Fibroblast of upper back skin (primary cell): ENCODE data around the gene RABEP2.
"Not testable (repeated sequence)": the region's sequence is repeated elsewhere in the genome, so short reads cannot be mapped to it uniquely, and the experiment has no call there.

Experiments
- DNase-seq: peaks from one replicate; pipeline ENCODE4 v3.0.0-alpha.2; 2013

Gene RABEP2

DNA sequence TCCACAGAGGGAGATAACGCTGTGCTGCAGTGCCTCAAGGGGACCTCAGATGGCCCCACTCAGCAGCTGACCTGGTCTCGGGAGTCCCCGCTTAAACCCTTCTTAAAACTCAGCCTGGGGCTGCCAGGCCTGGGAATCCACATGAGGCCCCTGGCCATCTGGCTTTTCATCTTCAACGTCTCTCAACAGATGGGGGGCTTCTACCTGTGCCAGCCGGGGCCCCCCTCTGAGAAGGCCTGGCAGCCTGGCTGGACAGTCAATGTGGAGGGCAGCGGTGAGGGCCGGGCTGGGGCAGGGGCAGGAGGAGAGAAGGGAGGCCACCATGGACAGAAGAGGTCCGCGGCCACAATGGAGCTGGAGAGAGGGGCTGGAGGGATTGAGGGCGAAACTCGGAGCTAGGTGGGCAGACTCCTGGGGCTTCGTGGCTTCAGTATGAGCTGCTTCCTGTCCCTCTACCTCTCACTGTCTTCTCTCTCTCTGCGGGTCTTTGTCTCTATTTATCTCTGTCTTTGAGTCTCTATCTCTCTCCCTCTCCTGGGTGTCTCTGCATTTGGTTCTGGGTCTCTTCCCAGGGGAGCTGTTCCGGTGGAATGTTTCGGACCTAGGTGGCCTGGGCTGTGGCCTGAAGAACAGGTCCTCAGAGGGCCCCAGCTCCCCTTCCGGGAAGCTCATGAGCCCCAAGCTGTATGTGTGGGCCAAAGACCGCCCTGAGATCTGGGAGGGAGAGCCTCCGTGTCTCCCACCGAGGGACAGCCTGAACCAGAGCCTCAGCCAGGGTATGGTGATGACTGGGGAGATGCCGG is 7.5 kb upstream of the RABEP2 start:
- no peak for DNase-seq

DNA sequence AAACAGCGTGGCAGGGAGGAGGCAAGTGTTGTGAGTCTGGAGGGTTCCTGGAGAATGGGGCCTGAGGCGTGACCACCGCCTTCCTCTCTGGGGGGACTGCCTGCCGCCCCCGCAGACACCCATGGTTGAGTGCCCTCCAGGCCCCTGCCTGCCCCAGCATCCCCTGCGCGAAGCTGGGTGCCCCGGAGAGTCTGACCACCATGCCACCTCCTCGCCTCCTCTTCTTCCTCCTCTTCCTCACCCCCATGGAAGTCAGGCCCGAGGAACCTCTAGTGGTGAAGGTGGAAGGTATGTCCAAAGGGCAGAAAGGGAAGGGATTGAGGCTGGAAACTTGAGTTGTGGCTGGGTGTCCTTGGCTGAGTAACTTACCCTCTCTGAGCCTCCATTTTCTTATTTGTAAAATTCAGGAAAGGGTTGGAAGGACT is 6.8 kb upstream of the RABEP2 start, which contains the start of gene CD19:
CD19 (plus strand) TSS at position 171 of the 425 bp plus-strand sequence; CDS start at position 201, 30 bp downstream.
- DNase-seq, result no peak

DNA sequence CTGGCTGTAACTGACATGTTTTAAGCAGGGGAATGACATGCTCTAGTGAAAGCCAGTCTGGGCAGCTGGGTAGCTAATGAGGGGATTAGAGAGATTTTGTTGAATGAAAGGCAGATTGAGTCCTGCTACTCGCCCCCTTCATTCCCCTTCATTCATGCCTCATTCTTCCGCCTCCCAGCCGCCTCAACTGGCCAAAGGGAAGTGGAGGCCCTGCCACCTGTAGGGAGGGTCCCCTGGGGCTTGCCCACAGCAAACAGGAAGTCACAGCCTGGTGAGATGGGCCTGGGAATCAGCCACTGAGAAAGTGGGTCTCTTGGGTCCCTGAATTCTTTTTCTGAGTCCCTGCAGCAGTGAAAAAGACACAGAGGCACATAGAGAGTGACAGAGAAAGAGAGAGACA is 5.6 kb upstream of the RABEP2 start:
- DNase-seq, result no peak

DNA sequence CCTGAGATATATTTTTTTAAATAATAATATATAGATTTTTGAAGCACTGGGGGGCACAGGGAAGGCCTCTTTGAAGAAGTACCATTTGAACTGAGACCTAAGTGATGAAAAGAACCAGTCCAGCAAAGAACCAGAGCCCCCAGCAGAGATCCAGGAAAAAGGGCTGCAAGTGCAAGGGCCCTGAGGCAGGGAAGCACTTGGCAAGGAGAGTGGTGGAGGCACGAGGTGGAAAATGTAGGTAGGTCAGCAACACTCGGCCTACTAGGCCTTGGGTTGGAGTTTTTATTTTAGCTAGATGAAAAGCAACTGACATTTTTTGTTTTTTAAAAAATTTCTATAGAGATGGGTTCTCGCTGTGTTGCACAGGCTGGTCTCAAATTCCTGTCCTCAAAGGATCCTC is 5.2 kb upstream of the RABEP2 start:
- no peak for DNase-seq

DNA sequence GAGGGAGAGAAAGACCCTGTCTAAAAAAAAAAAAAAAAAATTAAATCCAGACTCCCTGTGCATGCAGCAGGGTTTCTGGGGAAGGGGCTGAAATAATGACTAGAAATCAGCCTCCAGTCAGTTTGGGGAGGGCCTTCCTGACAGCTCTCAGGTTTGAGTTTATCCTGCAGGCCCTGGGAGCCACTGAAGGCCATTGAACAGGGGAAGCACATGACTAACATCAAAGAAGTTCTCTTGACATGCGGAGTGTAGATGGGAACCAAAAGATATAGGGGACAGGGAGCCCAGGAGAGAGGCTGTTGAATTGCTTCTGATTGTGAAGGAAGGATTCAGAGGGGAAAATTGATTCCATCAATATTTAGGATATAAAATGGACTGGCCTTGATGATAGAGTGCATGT is 2.8 kb upstream of the RABEP2 start:
- no peak for DNase-seq

DNA sequence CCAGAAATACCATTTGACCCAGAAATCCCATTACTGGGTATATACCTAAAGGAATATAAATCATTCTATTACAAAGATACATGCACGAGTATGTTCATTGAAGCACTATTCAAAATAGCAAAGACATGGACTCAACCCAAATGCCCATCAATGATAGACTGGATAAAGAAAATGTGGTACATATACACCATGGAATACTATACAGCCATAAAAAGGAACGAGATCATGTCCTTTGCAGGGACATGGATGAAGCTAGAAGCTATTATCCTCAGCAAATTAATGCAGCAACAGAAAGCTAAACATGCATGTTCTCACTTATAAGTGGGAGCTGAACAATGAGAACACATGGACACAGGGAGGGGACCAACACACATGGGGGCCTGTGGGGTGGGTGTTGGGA is 1.2 kb upstream of the RABEP2 start:
- DNase-seq, result not testable (repeated sequence)

DNA sequence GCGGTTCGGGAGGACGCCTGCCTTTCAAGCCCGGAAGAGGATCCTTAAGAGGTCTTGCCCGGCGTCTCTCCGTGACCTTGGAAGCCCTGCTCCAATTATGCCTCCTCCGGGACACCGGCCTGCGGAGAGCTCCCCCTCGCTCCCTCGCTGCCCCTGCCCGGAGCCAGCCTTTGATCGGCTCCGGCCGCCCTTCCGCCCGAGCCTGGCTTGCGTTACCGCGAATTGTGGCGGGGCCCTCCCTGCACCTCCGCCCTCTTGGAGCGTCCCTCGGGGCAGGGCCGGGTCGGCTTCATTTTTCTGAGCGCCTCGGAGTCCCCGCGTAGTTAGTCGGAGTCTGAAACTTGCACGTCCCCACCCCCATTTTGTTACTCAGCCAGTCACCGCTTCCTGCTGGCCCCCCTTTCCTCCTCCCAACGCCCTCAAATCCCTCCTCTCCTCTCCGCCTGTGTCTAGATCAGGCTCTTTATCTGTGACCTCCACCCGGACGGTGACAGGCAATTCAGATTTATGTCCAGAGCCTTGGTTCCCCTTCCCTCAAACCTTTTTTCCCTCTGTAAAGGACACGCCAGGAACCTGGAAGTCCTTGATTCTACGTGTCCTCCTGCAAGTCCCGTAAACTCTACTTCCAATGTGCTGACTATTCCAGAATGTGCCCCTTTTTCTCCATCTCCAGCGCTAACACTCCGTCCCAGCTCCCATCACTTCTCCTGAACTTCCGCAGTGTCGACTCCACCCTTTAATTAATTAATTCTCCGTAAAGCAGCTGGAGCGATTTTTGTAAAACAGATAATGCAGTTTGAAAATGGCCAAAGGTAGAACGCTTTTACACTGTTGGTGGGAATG is 569 bp upstream of the RABEP2 start:
- peak; percentile 83 for DNase-seq

DNA sequence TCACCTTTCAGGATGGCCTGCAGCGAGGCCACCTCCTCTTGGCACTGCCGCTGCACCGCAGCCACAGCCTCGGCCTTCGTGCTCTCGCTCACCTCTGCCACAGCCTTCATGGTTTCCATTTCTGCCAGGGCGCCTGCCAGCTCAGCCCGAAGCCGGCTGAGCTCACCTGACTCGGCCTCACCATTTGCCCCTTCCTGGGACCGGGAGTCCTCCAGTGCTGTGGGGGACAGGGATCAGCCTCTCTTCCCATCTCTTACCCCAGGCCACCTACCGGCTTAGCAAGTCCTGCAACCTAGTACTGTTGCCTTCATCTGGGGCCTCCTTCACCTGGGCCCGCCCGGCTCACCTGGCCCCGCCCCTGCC is 658 bp downstream of the RABEP2 start:
- DNase-seq, result no peak

DNA sequence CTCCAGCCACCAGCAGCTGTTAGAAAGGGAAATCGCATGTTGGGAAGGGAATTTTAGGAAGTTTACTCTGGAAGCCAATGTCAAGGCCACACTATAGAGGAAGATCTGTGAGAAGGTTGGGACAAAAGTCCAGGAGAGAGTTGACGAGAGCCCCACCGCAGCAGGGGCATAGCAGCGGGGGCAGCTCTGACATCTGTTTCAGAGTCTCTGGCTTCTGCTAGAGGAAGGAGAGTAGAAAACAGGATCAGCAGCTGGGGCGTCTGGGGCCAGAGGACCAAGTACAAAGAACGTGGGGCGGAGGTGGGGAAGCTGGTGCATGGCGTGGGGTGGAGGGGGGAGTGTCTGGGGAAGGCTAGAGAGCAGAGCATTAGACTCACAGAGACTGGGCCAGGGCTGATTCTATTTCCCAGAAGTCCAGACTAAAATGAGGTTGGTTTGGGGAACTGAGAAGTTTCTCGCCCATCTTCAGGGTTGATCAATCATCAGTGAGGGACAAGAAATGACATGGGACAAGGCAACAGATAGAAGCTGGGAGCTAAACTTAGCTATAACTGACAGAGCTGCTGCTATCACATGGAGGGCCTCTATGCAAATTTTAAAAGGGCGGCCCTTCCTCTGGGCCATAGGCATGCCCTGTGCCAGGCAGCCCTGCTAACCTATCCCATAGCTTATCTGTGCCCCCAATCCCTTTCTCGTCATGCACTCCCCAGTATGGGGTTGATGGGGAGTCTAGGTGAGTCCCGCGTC is 1.2 kb downstream of the RABEP2 start:
- DNase-seq, result no peak

DNA sequence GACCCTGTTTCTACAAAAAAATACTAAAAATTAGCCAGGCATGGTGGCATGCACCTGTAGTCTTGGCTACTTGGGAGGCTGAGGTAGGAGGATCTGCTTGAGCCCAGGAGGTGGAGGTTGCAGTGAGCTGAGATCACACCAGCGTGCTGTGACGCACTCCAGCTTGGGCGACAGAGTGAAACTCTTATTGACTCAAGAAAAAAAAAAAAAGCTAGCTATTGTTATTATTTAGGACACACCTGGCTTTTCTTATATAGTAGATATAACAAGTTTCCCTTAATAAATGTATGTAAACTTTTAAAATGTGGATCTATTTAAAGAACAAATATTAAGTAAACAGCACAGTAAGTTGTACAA is 1.8 kb downstream of the RABEP2 start:
- DNase-seq, result no peak

DNA sequence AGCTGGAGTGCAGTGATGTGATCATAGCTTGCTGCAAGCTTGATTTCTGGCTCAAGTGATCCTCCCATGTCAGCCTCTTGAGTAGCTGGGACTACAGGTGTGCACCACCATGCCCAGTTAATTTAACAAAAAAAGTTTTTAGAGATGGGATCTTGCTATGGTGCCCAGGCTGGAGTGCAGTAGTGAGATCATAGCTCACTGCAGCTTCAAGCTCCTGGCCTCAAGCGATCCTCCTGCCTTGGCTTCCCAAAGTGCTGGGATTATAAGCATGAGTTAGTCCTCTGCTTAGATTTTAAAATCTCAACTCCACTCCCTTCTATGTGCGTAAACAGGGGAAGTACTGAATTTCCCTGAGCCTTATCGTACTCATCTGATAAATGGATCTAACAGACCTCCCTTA is 6.3 kb downstream of the RABEP2 start:
- no peak for DNase-seq

DNA sequence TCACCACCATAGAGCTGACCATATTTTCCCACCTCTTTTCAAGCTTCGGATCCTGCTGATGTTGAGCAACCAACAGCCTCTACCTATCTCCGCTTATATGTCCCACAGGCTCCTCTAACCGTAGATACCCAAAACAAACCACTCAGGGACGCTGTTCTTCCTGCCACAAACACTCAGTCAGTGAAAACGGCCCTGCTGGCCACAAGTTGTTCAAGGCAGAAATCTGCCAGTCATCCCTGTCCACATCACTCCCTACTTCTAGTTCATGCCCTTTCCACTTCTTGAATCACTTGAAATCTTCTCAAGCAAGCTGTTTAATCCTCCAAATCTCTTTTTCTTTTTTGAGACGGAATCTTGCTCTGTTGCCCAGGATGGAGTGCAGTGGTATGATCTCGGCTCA is 7.9 kb downstream of the RABEP2 start:
- no peak for DNase-seq

DNA sequence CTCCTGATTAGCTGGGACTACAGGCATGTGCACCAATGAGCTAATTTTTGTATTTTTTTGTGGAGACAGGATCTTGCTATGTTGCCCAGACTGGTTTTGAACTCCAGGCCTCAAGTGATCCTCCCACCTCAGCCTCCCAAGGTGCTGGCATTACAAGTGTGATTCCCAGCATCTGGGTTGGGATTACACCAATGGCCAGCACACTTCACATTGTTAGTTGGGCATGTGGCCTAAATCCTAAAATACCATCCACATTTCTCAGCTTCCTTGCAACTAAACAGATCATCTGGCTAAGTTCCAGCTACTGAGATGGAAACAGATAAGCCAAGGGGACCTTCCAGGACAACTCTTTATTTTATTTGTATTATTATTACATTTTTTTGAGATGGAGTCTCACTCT is 9.9 kb downstream of the RABEP2 start:
- peak; percentile 57 for DNase-seq

DNA sequence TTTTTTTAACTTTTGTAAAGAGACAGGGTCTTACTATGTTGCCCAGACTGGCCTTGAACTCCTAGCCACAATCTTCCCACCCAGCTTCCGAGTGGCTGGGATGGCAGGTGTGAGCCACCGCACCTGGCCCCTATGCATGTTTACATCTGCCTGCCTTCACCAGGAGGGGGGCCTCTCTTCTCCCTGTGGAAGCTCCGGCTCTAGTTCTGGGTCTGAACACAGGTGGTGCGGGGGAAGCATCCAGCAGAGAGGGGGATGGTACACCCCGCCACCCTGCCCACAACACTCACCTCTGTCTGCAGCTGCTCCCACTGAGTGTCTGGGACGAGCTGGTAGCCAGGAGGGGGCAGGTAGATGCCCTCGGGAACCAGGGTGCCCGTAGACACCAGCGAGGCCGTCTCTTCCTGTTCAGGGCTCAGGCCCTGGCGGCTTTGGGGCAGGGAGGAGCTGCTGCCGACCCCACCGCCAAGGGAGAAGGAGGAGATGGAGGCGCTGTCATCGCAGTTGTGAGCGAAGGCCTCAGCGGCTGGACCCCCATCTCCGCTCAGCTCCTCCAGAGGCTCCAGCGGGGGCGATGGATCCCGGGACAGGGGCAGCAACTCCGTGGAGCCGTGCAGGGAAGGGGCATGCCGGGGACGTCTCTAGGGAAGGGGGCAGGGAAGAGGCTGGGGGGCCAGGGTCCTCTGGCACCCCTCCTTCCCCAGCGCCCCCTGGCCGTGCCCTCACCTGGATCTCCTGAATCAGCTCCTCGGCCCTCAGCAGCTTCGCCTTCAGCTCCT is 10.9 kb downstream of the RABEP2 start:
- no peak for DNase-seq

DNA sequence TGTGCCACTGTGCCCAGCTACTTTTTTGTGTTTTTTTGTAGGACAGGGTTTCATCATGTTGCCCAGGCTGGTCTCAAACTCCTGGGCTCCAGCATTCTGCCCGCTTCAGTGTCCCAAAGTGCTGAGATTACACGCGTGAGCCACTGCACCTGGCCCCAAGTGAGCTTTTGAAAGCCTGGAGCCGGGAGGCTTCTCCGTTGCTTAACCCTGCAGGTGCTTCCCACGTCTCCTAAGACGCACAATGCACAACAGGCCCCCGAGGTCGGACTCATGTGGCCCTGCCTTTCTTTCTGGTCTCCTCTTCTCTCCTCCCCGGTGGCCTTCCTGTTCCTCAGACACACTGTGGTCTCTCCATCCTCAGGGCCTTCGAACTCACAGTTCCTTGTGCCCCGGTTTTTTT is 12.5 kb downstream of the RABEP2 start:
- DNase-seq, result no peak

DNA sequence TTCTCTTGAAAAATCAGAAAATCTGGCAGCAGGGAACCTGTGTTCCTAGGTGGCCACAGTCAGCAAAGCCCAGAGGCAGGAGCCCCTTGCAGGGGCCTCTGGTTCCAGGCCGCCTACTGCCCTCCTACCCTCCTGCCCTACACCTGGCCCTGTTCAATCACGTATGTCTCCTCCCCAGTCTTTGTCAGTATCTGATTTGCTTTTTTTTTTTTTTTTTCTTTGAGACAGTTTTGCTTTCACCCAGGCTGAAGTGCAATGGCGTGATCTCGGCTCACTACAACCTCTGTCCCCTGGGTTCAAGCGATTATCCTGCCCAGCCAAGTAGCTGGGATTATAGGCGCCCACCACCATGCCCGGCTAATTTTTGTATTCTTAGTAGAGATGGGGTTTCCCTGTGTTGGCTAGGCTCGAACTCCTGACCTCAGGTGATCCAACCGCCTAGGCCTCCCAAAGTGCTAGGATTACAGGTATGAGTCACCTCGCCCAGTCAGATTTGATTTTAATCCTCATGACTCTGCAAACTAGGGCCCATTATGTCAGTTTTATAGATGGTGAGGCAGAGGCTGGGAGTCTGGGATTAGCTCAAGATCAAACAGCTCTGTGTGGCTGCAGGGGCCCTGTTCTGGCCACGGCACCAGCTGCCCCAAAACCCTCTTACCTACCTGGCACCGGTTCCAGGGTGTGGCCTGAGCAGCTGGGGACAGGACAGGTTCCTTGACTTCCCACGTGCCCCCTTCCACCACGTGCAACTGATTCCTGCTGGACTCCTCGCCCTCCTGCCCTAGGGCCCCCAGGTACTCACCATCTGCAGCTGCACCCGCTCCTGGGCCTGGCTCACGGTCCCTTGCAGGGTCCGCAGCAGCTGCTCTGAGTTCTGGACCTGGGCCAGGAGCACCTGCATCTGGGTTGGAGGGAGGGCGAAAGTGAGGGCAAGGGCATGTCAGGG is 14.7 kb downstream of the RABEP2 start:
- DNase-seq, result no peak

DNA sequence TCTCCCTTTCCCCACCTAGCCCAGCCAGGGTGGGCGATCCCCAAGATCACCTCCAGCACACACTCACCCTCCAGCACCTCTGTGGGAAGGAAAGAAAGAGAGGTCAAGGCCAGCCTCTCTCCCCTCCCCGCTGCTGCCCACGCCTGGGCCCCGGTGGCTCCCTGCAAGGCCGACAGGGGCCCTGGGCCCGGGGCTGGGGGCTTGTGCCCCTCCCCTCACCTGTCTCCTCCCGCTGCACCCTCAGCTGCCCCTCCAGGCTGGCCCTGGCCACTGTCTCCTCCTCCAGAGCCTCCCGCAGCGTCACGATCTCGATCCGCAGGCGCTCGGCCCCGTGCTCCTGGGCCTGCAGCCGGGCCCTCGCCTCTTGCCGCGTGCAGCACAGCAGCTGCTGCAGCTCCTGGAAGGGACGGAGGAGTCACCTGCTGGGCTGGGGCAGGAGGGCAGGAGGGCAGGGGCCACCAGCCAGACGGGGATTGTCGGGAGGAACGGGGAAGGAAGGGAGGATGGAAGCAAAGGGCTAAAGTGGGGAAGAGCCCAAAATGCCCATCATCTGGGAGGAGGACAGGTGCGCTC is 19.2 kb downstream of the RABEP2 start:
- no peak for DNase-seq

DNA sequence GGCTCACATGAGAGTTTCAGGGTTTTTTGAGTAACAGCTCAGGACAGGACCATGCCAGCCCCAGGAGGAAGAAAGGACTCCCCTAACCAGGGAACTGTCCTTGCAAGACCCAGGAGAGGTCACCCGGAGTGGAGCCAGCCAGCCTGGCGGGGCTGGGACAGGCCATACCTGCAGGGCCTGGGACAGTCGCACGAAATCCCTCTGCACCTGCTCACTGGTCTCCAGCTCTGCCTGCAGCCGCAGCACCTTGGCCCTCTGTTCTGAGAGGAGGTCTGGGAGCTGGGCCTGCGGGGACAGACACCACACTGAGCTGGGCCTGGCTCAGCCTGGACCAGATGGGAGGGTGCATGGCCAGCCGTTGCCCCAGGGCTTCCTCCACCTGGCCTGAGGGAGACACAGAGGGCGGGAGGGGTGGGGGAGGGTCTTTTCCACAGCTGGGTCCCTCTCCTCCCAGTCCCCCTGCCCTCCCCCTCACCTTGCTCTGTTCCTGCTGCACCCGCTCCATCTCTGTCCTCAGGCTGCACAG is 19.7 kb downstream of the RABEP2 start:
- no peak for DNase-seq

DNA sequence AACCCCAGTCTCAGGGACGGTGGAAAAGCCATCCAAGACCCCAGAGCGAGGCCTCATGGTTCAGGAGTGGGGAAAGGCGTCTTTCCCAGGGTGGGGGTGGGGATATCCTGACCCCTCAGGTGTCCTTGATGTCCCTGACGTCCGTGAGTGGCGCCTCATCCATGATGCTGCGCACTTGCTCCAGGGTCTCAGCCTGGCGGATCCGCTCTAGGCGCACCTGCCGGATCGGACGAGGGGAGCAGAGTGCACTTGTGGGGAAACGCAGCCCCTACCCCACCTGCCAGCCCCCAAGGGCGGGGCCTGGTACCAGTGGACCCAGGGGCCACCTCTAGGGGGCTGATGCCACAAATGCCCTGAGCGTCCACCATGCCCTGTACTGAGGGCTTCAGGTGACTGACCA is 20.2 kb downstream of the RABEP2 start:
- DNase-seq, result no peak

DNA sequence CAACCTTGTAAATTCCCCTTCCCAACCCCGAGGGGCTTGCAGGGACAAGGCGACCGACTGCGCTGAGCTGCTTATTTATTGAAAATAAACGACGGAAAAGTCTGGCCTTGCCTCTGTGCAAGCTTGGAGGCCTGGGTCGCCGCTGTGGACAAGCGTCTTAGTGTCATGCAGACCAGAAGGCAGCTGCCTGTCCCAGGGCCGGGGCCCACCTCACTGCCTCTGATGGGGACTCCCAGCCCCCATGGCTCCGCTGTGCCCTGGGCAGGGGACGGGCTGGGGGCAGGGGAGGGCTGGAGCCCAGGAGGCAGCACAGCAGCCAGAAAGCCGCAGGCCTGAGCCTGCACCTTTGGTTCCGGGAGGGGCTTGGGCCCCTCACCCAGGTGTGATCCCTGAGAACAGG is 20.7 kb downstream of the RABEP2 start:
- no peak for DNase-seq
